Nephron progenitor cell (in vitro differentiated cells): Measurements from ENCODE around the gene OOEP.
A peak's percentile ranks its signal among the peaks of the same experiment; 100 is the strongest.

Experiments used
- DNase-seq: peaks from one replicate; pipeline ENCODE4 v3.0.0; 2021
- H3K27ac Mint-ChIP-seq: 2 replicates; pipeline ENCODE4 v1.8.0; 2021; ENCODE audit warnings: mild to moderate bottlenecking, moderate library complexity, mixed read lengths
- H3K27me3 Mint-ChIP-seq: 2 replicates; pipeline ENCODE4 v1.8.0; 2021; ENCODE audit warnings: mild to moderate bottlenecking, low read depth, mixed read lengths; ENCODE audit not compliant: poor library complexity
- H3K36me3 Mint-ChIP-seq: 2 replicates; pipeline ENCODE4 v1.8.0; 2021; ENCODE audit warnings: low read depth, mixed read lengths
- H3K4me1 Mint-ChIP-seq: 2 replicates; pipeline ENCODE4 v1.8.0; 2021; ENCODE audit warnings: mixed read lengths
- H3K4me3 Mint-ChIP-seq: 2 replicates; pipeline ENCODE4 v1.8.0; 2021; ENCODE audit warnings: mild to moderate bottlenecking, moderate library complexity, mixed read lengths
- H3K9me3 Mint-ChIP-seq: 2 replicates; pipeline ENCODE4 v1.8.0; 2021; ENCODE audit warnings: mild to moderate bottlenecking, moderate library complexity, mixed read lengths
- CTCF ChIP-seq: fragments of 200-600 bp; sonication (generic); IDR thresholded peaks from 2 replicates; pipeline ENCODE4 v1.5.0; 2021; ENCODE audit warnings: antibody characterized with exemption

The OOEP gene

GRCh38 chr6:73371984-73372383, 2.3 kb upstream of the OOEP start:
- H3K27ac Mint-ChIP-seq: no peak overlapping the region
- H3K9me3 Mint-ChIP-seq: peaks cover 27% of the 10 kb centered on the region
- H3K36me3 Mint-ChIP-seq: no peaks in the 10 kb centered on the region
- H3K4me1 Mint-ChIP-seq: peaks cover 3% of the 10 kb centered on the region
- TF ChIP-seq CTCF: no peak
- H3K27me3 Mint-ChIP-seq: peaks cover 7% of the 10 kb centered on the region
- DNase-seq: no peak
- no peak overlapping the region for H3K4me3 Mint-ChIP-seq

- Mint-ChIP-seq H3K4me3 (no peak overlapping the region), H3K4me1 (no peaks in the 10 kb centered on the region), H3K27ac (no peak overlapping the region), H3K9me3 (peaks cover 31% of the 10 kb centered on the region), H3K27me3 (peaks cover 4% of the 10 kb centered on the region), H3K36me3 (no peaks in the 10 kb centered on the region)
- DNase-seq: no peak
- TF ChIP-seq CTCF: no peak
Observed at GRCh38 chr6:73369157-73369556, 540 bp downstream of the OOEP start.

GRCh38 chr6:73368675-73369074, 1.0 kb downstream of the OOEP start:
- no peak for TF ChIP-seq CTCF
- H3K27me3 Mint-ChIP-seq: peaks cover 4% of the 10 kb centered on the region
- H3K9me3 Mint-ChIP-seq: peaks cover 31% of the 10 kb centered on the region
- H3K36me3 Mint-ChIP-seq: no peaks in the 10 kb centered on the region
- no peaks in the 10 kb centered on the region for H3K4me1 Mint-ChIP-seq
- no peak overlapping the region for H3K4me3 Mint-ChIP-seq
- H3K27ac Mint-ChIP-seq: no peak overlapping the region
- no peak for DNase-seq

GRCh38 chr6:73367761-73368355, 1.8 kb downstream of the OOEP start:
- Mint-ChIP-seq H3K9me3 (peaks cover 27% of the 10 kb centered on the region), H3K27me3 (peaks cover 4% of the 10 kb centered on the region), H3K27ac (peak overlapping the region; percentile 15), H3K4me3 (no peak overlapping the region), H3K36me3 (no peaks in the 10 kb centered on the region), H3K4me1 (no peaks in the 10 kb centered on the region)
- no peak for TF ChIP-seq CTCF
- DNase-seq: no peak

- peaks cover 4% of the 10 kb centered on the region for H3K27me3 Mint-ChIP-seq
- no peak overlapping the region for H3K27ac Mint-ChIP-seq
- peaks cover 4% of the 10 kb centered on the region for H3K9me3 Mint-ChIP-seq
- H3K4me3 Mint-ChIP-seq: no peak overlapping the region
- TF ChIP-seq CTCF: no peak
- no peak for DNase-seq
- no peaks in the 10 kb centered on the region for H3K36me3 Mint-ChIP-seq
- H3K4me1 Mint-ChIP-seq: no peaks in the 10 kb centered on the region
Observed at GRCh38 chr6:73364549-73364948, 5.1 kb downstream of the OOEP start.

- H3K36me3 Mint-ChIP-seq: no peaks in the 10 kb centered on the region
Observed at GRCh38 chr6:73364121-73364520, 5.6 kb downstream of the OOEP start.

More at GRCh38 chr6:73364121-73364520, 5.6 kb downstream of the OOEP start:
- no peak for DNase-seq
- Mint-ChIP-seq H3K4me3 (no peak overlapping the region), H3K27ac (no peak overlapping the region), H3K4me1 (no peaks in the 10 kb centered on the region), H3K9me3 (peaks cover 4% of the 10 kb centered on the region), H3K27me3 (peaks cover 4% of the 10 kb centered on the region)
- TF ChIP-seq CTCF: no peak
